A172 (cell line): ENCODE measurements around the gene KIF1C. TPM values are rescaled to one million over a fixed set of nuclear protein-coding genes. Genes with fewer than 3 reads are reported as not detected.
"Not testable (repeated sequence)": the region's sequence is repeated elsewhere in the genome, so short reads cannot be mapped to it uniquely, and the experiment has no call there.

Experiments
- DNase-seq: peaks from one replicate; pipeline ENCODE4 v3.0.0-alpha.2; 2015; ENCODE audit warnings: low spot score
- total RNA-seq: library from RNA; depleted of rRNA; stranded (reverse); fragments of >200 nt; shearing (Covaris generic); gene quantifications from 2 replicates; pipeline ENCODE4 v1.2.3, GENCODE V29; 2014; rRNA removed

KIF1C gene
- total RNA-seq, 1 experiment from 2014 or later: 125 TPM

GRCh38 chr17:5045496-5045895 lies 47.7 kb downstream of the KIF1C start:
- DNase-seq: no peak

- no peak for DNase-seq
Observed at GRCh38 chr17:5047446-5047845, 49.7 kb downstream of the KIF1C start.

- DNase-seq: no peak
Observed at GRCh38 chr17:5049314-5049841, 51.6 kb downstream of the KIF1C start.

- no peak for DNase-seq
Observed at GRCh38 chr17:5050278-5050677, 52.5 kb downstream of the KIF1C start.

- no peak for DNase-seq
Observed at GRCh38 chr17:5055543-5055942, 57.8 kb downstream of the KIF1C start.

- DNase-seq: no peak
Observed at GRCh38 chr17:5065227-5065744, 67.5 kb downstream of the KIF1C start.

- DNase-seq: no peak
Observed at GRCh38 chr17:5068236-5068635, 70.5 kb downstream of the KIF1C start.

- DNase-seq: no peak
Observed at GRCh38 chr17:5069724-5070123, 72.0 kb downstream of the KIF1C start.

GRCh38 chr17:5075472-5075871 lies 77.7 kb downstream of the KIF1C start:
- DNase-seq: not testable (repeated sequence)

- DNase-seq: not testable (repeated sequence)
Observed at GRCh38 chr17:5077275-5077674, 79.5 kb downstream of the KIF1C start.

GRCh38 chr17:5077781-5078105 lies 80.0 kb downstream of the KIF1C start:
- no peak for DNase-seq

Other genes with a start within 250 kb of the KIF1C start
- gene TM4SF5, start 226.1 kb upstream of the KIF1C start, total RNA-seq: not detected in 2 replicates
- gene VMO1, start 211.6 kb upstream of the KIF1C start, total RNA-seq: not detected in 2 replicates
- not detected in 2 replicates for gene GLTPD2, start 209.0 kb upstream of the KIF1C start, total RNA-seq
- 351 and 425 TPM in 2 replicates for gene PSMB6, start 201.8 kb upstream of the KIF1C start, total RNA-seq
- 17.6 and 18.0 TPM in 2 replicates for gene PLD2, start 190.8 kb upstream of the KIF1C start, total RNA-seq
- gene MINK1, start 164.6 kb upstream of the KIF1C start, total RNA-seq: 31.4 and 31.6 TPM in 2 replicates
- gene C17orf107, start 98.4 kb upstream of the KIF1C start, total RNA-seq: 0.07 and 0.48 TPM in 2 replicates
- not detected in 2 replicates for gene CHRNE, start 94.9 kb upstream of the KIF1C start, total RNA-seq
- gene GP1BA, start 65.7 kb upstream of the KIF1C start, total RNA-seq: 0.17 TPM in 1 of 2 replicates, not detected in the other
- 80.8 and 82.6 TPM in 2 replicates for gene SLC25A11, start 57.9 kb upstream of the KIF1C start, total RNA-seq
- 48.2 and 49.2 TPM in 2 replicates for gene RNF167, start 57.7 kb upstream of the KIF1C start, total RNA-seq
- 1,113 and 1,180 TPM in 2 replicates for gene PFN1, start 49.4 kb upstream of the KIF1C start, total RNA-seq
- gene ENO3, start 46.8 kb upstream of the KIF1C start, total RNA-seq: 4.0 and 12.3 TPM in 2 replicates
- gene SPAG7, start 30.1 kb upstream of the KIF1C start, total RNA-seq: 74.4 and 90.6 TPM in 2 replicates
- 2.4 and 7.1 TPM in 2 replicates for gene CAMTA2, start 10.3 kb upstream of the KIF1C start, total RNA-seq
- 0.88 and 1.5 TPM in 2 replicates for gene INCA1, start 428 bp upstream of the KIF1C start, total RNA-seq
- gene SLC52A1, start 37.5 kb downstream of the KIF1C start, total RNA-seq: 0.05 and 0.16 TPM in 2 replicates
- 0.72 and 1.1 TPM in 2 replicates for gene ZFP3, start 80.5 kb downstream of the KIF1C start, total RNA-seq
- not detected in 2 replicates for gene ZNF232, start 113.9 kb downstream of the KIF1C start, total RNA-seq
- gene USP6, start 118.1 kb downstream of the KIF1C start, total RNA-seq: 0.07 TPM in 1 of 2 replicates, not detected in the other
- gene ZNF594, start 193.9 kb downstream of the KIF1C start, total RNA-seq: 16.1 and 20.9 TPM in 2 replicates
- not detected in 2 replicates for gene SCIMP, start 236.9 kb downstream of the KIF1C start, total RNA-seq